ENCODE data around the gene RAB35.

The RAB35 gene

GRCh38 chr12:120102189-120103043, 14.1 kb downstream of the RAB35 start:
- no peak for DNase-seq

- DNase-seq: no peak
Measured at GRCh38 chr12:120101617-120102016, 14.9 kb downstream of the RAB35 start.

GRCh38 chr12:120101182-120101581, 15.4 kb downstream of the RAB35 start:
- no peak for DNase-seq

GRCh38 chr12:120100630-120101029, 15.9 kb downstream of the RAB35 start:
- no peak for DNase-seq

- no peak for DNase-seq
Measured at GRCh38 chr12:120099738-120100137, 16.8 kb downstream of the RAB35 start.

- no peak for DNase-seq
Measured at GRCh38 chr12:120098756-120099470, 17.6 kb downstream of the RAB35 start.

- no peak for DNase-seq
Measured at GRCh38 chr12:120096671-120097202, 19.8 kb downstream of the RAB35 start.

GRCh38 chr12:120095736-120096135, 20.8 kb downstream of the RAB35 start:
- no peak for DNase-seq

GRCh38 chr12:120095331-120095730, 21.2 kb downstream of the RAB35 start:
- no peak for DNase-seq

GRCh38 chr12:120094485-120094884, 22.1 kb downstream of the RAB35 start:
- DNase-seq: no peak

- DNase-seq: no peak
Measured at GRCh38 chr12:120093592-120094355, 22.8 kb downstream of the RAB35 start.

GRCh38 chr12:120093336-120093591, 23.3 kb downstream of the RAB35 start:
- DNase-seq: no peak

- no peak for DNase-seq
Measured at GRCh38 chr12:120092551-120093335, 23.8 kb downstream of the RAB35 start.

- no peak for DNase-seq
Measured at GRCh38 chr12:120091371-120092090, 25.0 kb downstream of the RAB35 start.

- no peak for DNase-seq
Measured at GRCh38 chr12:120090626-120091295, 25.8 kb downstream of the RAB35 start.

- DNase-seq: no peak
Measured at GRCh38 chr12:120090206-120090605, 26.3 kb downstream of the RAB35 start.

GRCh38 chr12:120089796-120090195, 26.8 kb downstream of the RAB35 start:
- DNase-seq: no peak

- DNase-seq: no peak
Measured at GRCh38 chr12:120089105-120089504, 27.4 kb downstream of the RAB35 start.

- DNase-seq: peak; percentile 100
Measured at GRCh38 chr12:120086801-120087621, 29.5 kb downstream of the RAB35 start.

GRCh38 chr12:120085920-120086645, 30.5 kb downstream of the RAB35 start:
- DNase-seq: no peak

All from activated CD4-positive, alpha-beta T cell treated with anti-CD3 and anti-CD28 coated beads, Interleukin-2, amount 50 U/mL, for 16 hours (primary cell).